Neural progenitor cell (in vitro differentiated cells): ENCODE results near the gene CTSL. TPM values are rescaled to one million over a fixed set of nuclear protein-coding genes. Genes with fewer than 3 reads are reported as not detected.

ENCODE experiments used
- DNase-seq: peaks from one replicate; pipeline ENCODE4 v3.0.0-alpha.2; 2016; ENCODE audit warnings: low spot score
- H2AFZ ChIP-seq: fragments of 200-600 bp; sonication (generic); replicated peaks from 2 replicates; pipeline ENCODE4 v1.6.1; 2016; ENCODE audit warnings: antibody characterized with exemption
- H3F3A ChIP-seq: fragments of 200-600 bp; sonication (generic); 2 replicates; pipeline ENCODE4 v1.6.1; 2016; ENCODE audit warnings: antibody characterized with exemption, low read depth
- H3K27ac ChIP-seq: fragments of 200-600 bp; sonication (generic); 2 replicates; pipeline ENCODE4 v1.5.1; 2016; ENCODE audit warnings: mild to moderate bottlenecking
- H3K27me3 ChIP-seq: fragments of 200-600 bp; sonication (generic); 2 replicates; pipeline ENCODE4 v1.6.1; 2016; ENCODE audit warnings: mild to moderate bottlenecking, moderate library complexity
- H3K36me3 ChIP-seq: fragments of 200-600 bp; sonication (generic); 2 replicates; pipeline ENCODE4 v1.5.1; 2016
- H3K4me1 ChIP-seq: fragments of 200-600 bp; sonication (generic); 2 replicates; pipeline ENCODE4 v1.6.1; 2016; ENCODE audit warnings: mixed run types
- H3K4me2 ChIP-seq: fragments of 200-600 bp; sonication (generic); 2 replicates; pipeline ENCODE4 v1.6.1; 2016
- H3K4me3 ChIP-seq: fragments of 200-600 bp; sonication (generic); 2 replicates; pipeline ENCODE4 v1.5.1; 2016
- H3K79me2 ChIP-seq: fragments of 200-600 bp; sonication (generic); 2 replicates; pipeline ENCODE4 v1.6.1; 2016; ENCODE audit warnings: low read depth
- H3K9ac ChIP-seq: fragments of 200-600 bp; sonication (generic); 2 replicates; pipeline ENCODE4 v1.6.1; 2016
- H3K9me3 ChIP-seq: fragments of 200-600 bp; sonication (generic); 2 replicates; pipeline ENCODE4 v1.5.1; 2016; ENCODE audit warnings: low read depth
- H4K20me1 ChIP-seq: fragments of 200-600 bp; sonication (generic); 2 replicates; pipeline ENCODE4 v1.6.1; 2016; ENCODE audit warnings: low read depth
- H3K27ac Mint-ChIP-seq: 3 replicates; pipeline ENCODE4 v1.8.0; 2021; ENCODE audit warnings: mixed read lengths
- H3K27me3 Mint-ChIP-seq: 2 replicates; pipeline ENCODE4 v1.8.0; 2022; ENCODE audit warnings: low read depth, mild to moderate bottlenecking, inconsistent platforms, moderate library complexity, mixed read lengths; ENCODE audit not compliant: insufficient read depth
- H3K36me3 Mint-ChIP-seq: 3 replicates; pipeline ENCODE4 v1.8.0; 2021; ENCODE audit warnings: mixed read lengths
- H3K4me1 Mint-ChIP-seq: 3 replicates; pipeline ENCODE4 v1.8.0; 2021; ENCODE audit warnings: mixed read lengths
- H3K4me3 Mint-ChIP-seq: 3 replicates; pipeline ENCODE4 v1.8.0; 2021; ENCODE audit warnings: mild to moderate bottlenecking, moderate library complexity, mixed read lengths
- H3K9me3 Mint-ChIP-seq: 3 replicates; pipeline ENCODE4 v1.8.0; 2020; ENCODE audit warnings: mixed read lengths
- EZH2 ChIP-seq: fragments of 200-600 bp; sonication (generic); IDR thresholded peaks from 2 replicates; pipeline ENCODE4 v1.6.1; 2017; ENCODE audit warnings: antibody characterized with exemption, mild to moderate bottlenecking, moderate library complexity
- EZH2phosphoT487 ChIP-seq: fragments of 200-600 bp; sonication (generic); IDR thresholded peaks from 2 replicates; pipeline ENCODE4 v1.6.1; 2017; ENCODE audit warnings: antibody characterized with exemption
- total RNA-seq: library from RNA; depleted of rRNA; stranded (reverse); fragments of >200 nt; gene quantifications from 2 replicates; pipeline ENCODE4 v1.2.3, GENCODE V29; 2015; ENCODE audit warnings: low replicate concordance
- TF ChIP-seq, protein P1 (sequence below): fragments of 200-600 bp; sonication (generic); IDR thresholded peaks from 2 replicates; pipeline ENCODE4 v1.5.1; 2017; ENCODE audit warnings: antibody characterized with exemption, mild to moderate bottlenecking

Gene CTSL
- total RNA-seq: 35.9 and 37.6 TPM in 2 replicates

DNA sequence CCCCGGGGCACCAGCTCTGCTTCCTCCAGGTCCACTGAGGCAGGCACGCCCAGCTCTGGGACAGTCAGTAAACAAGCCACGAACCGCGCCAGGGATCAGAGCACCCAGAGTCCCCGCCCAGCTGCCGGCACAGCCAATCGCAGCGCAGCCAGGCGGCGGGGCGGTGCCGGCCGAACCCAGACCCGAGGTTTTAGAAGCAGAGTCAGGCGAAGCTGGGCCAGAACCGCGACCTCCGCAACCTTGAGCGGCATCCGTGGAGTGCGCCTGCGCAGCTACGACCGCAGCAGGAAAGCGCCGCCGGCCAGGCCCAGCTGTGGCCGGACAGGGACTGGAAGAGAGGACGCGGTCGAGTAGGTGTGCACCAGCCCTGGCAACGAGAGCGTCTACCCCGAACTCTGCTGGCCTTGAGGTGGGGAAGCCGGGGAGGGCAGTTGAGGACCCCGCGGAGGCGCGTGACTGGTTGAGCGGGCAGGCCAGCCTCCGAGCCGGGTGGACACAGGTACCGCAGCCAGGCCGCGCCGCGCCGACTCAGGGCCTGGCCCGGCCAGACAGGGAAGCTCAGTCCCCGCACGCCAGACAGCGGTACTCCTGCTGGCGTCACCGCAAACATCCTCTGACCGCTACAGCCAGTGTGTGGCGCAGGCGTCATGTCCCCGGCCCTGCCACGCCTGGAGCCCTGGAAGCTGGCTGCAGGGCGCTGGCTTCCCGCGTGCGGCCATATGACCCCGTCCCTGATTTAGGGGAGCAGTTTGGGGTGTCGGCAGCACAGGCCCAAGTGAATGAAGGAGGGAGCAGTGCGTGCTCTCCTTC is at the start of gene CTSL:
Gene CTSL, plus strand, starts transcription at position 220 of the 810 bp plus-strand sequence. CDS start 1,485 bp downstream, outside the sequence.
- Histone ChIP-seq H3K36me3 (no peaks in the 10 kb centered on the region), H3F3A (peaks cover 28% of the 10 kb centered on the region), H4K20me1 (no peaks in the 10 kb centered on the region), H3K9ac (peak within 1 kb of the TSS; percentile 69), H3K9me3 (no peaks in the 10 kb centered on the region), H3K4me1 (no peaks in the 10 kb centered on the region), H2AFZ (peak within 1 kb of the TSS; percentile 95), H3K4me3 (peak within 1 kb of the TSS; percentile 65), H3K27ac (peak within 1 kb of the TSS; percentile 85), H3K4me2 (peak within 1 kb of the TSS; percentile 93), H3K79me2 (no peaks in the 10 kb centered on the region), H3K27me3 (peaks cover 25% of the 10 kb centered on the region)
- Mint-ChIP-seq H3K36me3 (peaks cover 18% of the 10 kb centered on the region), H3K4me1 (peaks cover 12% of the 10 kb centered on the region), H3K27me3 (peaks cover 2% of the 10 kb centered on the region), H3K4me3 (peak within 1 kb of the TSS; percentile 93), H3K9me3 (no peaks in the 10 kb centered on the region), H3K27ac (peak within 1 kb of the TSS; percentile 57)
- no peak for TF ChIP-seq EZH2phosphoT487
- TF ChIP-seq, protein P1, sequence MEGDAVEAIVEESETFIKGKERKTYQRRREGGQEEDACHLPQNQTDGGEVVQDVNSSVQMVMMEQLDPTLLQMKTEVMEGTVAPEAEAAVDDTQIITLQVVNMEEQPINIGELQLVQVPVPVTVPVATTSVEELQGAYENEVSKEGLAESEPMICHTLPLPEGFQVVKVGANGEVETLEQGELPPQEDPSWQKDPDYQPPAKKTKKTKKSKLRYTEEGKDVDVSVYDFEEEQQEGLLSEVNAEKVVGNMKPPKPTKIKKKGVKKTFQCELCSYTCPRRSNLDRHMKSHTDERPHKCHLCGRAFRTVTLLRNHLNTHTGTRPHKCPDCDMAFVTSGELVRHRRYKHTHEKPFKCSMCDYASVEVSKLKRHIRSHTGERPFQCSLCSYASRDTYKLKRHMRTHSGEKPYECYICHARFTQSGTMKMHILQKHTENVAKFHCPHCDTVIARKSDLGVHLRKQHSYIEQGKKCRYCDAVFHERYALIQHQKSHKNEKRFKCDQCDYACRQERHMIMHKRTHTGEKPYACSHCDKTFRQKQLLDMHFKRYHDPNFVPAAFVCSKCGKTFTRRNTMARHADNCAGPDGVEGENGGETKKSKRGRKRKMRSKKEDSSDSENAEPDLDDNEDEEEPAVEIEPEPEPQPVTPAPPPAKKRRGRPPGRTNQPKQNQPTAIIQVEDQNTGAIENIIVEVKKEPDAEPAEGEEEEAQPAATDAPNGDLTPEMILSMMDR: peak; percentile 52
- peak; percentile 16 for TF ChIP-seq EZH2
- DNase-seq: peak; percentile 90

- H2AFZ ChIP-seq: no peak overlapping the region
- H3K27me3 ChIP-seq: no peaks in the 10 kb centered on the region
- no peak overlapping the region for H3K27ac ChIP-seq
- no peak overlapping the region for H3K9ac ChIP-seq
- Mint-ChIP-seq H3K4me3 (no peak overlapping the region), H3K4me1 (no peaks in the 10 kb centered on the region), H3K36me3 (peaks cover 10% of the 10 kb centered on the region), H3K27me3 (peaks cover 4% of the 10 kb centered on the region), H3K27ac (no peak overlapping the region), H3K9me3 (no peaks in the 10 kb centered on the region)
- H3K4me2 ChIP-seq: no peak overlapping the region
- H3K9me3 ChIP-seq: no peaks in the 10 kb centered on the region
- no peaks in the 10 kb centered on the region for H3F3A ChIP-seq
- H3K4me1 ChIP-seq: no peaks in the 10 kb centered on the region
- DNase-seq: no peak
- H3K79me2 ChIP-seq: no peaks in the 10 kb centered on the region
- H3K36me3 ChIP-seq: no peaks in the 10 kb centered on the region
- H3K4me3 ChIP-seq: no peak overlapping the region
- H4K20me1 ChIP-seq: no peaks in the 10 kb centered on the region
- no peak for TF ChIP-seq EZH2
- TF ChIP-seq, protein P1: no peak
- TF ChIP-seq EZH2phosphoT487: no peak
Measured at GRCh38 chr9:87676976-87677775, 48.7 kb upstream of the CTSL start.

DNA sequence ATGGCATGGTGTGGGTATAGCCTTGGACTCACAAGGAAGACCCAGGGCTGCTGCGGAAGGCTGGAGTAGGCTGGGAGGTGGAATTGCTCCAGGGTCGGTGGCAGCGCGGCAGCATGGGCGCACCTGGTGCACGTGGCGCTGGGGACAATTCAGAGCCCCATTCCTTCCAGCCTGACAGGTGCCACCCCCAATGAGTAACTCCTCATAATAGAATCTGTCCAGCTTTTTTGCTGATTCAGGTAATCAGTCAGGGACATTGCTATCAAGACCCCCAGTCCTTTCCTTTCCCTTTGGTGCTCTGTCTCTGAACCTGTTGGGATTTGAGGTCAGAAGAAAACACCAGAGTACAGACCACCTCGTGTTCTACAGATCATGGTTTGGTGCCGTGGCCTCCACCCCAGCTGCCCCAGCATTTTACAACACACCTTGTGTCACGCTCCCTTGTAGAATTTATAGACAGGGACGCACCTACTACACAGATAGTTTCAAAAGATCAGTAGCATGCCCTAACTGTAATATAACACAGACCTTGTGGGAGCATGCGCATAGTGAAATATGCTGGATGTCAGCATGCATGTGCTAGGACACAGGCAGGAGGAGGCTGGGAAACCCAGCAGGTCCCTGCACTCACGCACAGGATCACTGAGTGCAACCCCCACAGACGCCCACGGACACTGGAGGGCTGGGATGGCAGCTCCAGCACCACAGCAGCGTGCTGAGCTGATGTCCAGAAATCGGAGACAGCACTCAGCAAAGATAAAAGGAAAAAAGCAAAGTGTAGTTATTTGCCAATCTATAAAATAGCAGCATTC is 47.9 kb upstream of the CTSL start:
- no peak overlapping the region for H2AFZ ChIP-seq
- no peaks in the 10 kb centered on the region for H3K79me2 ChIP-seq
- H3K36me3 ChIP-seq: no peaks in the 10 kb centered on the region
- H3K36me3 Mint-ChIP-seq: peaks cover 9% of the 10 kb centered on the region
- H3K4me2 ChIP-seq: no peak overlapping the region
- H3K27ac ChIP-seq: no peak overlapping the region
- no peak overlapping the region for H3K27ac Mint-ChIP-seq
- H3K9me3 ChIP-seq: no peaks in the 10 kb centered on the region
- no peaks in the 10 kb centered on the region for H3K9me3 Mint-ChIP-seq
- TF ChIP-seq, protein P1: no peak
- no peak for TF ChIP-seq EZH2
- TF ChIP-seq EZH2phosphoT487: no peak
- H3K4me3 ChIP-seq: no peak overlapping the region
- H3K4me1 Mint-ChIP-seq: no peaks in the 10 kb centered on the region
- no peaks in the 10 kb centered on the region for H3F3A ChIP-seq
- no peaks in the 10 kb centered on the region for H4K20me1 ChIP-seq
- peaks cover 4% of the 10 kb centered on the region for H3K27me3 Mint-ChIP-seq
- H3K4me3 Mint-ChIP-seq: no peak overlapping the region
- H3K9ac ChIP-seq: no peak overlapping the region
- DNase-seq: no peak
- H3K4me1 ChIP-seq: no peaks in the 10 kb centered on the region
- H3K27me3 ChIP-seq: no peaks in the 10 kb centered on the region
